Colonic mucosa (tissue), 4 donors: ENCODE data around the gene CAPN9. TPM values are rescaled to one million over a fixed set of nuclear protein-coding genes. Genes with fewer than 3 reads are reported as not detected.

Experiments
- DNase-seq: peaks from one replicate; pipeline ENCODE4 v3.0.0-alpha.2; 2020
- H3K27ac ChIP-seq: fragments of 200-600 bp; one replicate; pipeline ENCODE4 v1.8.0; 2021
- H3K27me3 ChIP-seq: fragments of 200-600 bp; one replicate; pipeline ENCODE4 v1.8.0; 2021
- H3K36me3 ChIP-seq: fragments of 200-600 bp; one replicate; pipeline ENCODE4 v1.8.0; 2021
- H3K4me1 ChIP-seq: fragments of 200-600 bp; one replicate; pipeline ENCODE4 v1.8.0; 2021; ENCODE audit warnings: mild to moderate bottlenecking
- H3K4me3 ChIP-seq: fragments of 200-600 bp; one replicate; pipeline ENCODE4 v1.8.0; 2021
- H3K9ac ChIP-seq, 2 donors: one replicate each; pipeline ENCODE4 v1.7.0; 2013; ENCODE audit warnings: control low read depth in 2 of 2, low read depth in 2 of 2, low read length in 2 of 2
- H3K9me3 ChIP-seq: fragments of 200-600 bp; one replicate; pipeline ENCODE4 v1.8.0; 2021
- CTCF ChIP-seq: fragments of 200-600 bp; IDR thresholded peaks from one replicate; pipeline ENCODE4 v1.8.0; 2022; ENCODE audit warnings: antibody characterized with exemption, mild to moderate bottlenecking
- intact Hi-C: fragments of 100-400 bp; cut with DNase I; formaldehyde crosslinking; loops from one replicate; pipeline ENCODE4 v1.14.1; 2022
- total RNA-seq, 2 donors: library from RNA; stranded (reverse); fragmentation: NEBNext Ultra II Directional in 1 of 2; extraction: Animal tissue kit (Norgen Biotek cat#: 25700) in 1 of 2; gene quantifications; one replicate each; pipeline ENCODE4 v1.2.1, GENCODE V29; 2021
- donor health status: healthy.
- donor health status: DM: no; HTN: no; CAD: no.
- donor health status: DM: no; HTN: no; CAD: no.

The CAPN9 gene
- total RNA-seq, 2 donors from 2014 or later, result 14.3 to 36.3 TPM

- DNase-seq, result peak; percentile 59
- intact Hi-C loops, result loop anchor here (10.0 kb wide), 1 partner anchor 69 kb away; no protein-coding TSS in a partner anchor
- H3K27me3 ChIP-seq, result no peaks in the 10 kb centered on the region
- H3K27ac ChIP-seq, result no peak overlapping the region
- TF ChIP-seq CTCF, result no peak
- H3K36me3 ChIP-seq, result no peaks in the 10 kb centered on the region
- no peak overlapping the region for H3K4me3 ChIP-seq
- peaks cover 3% of the 10 kb centered on the region for H3K4me1 ChIP-seq
- H3K9ac ChIP-seq, result no peak overlapping the region
- no peaks in the 10 kb centered on the region for H3K9me3 ChIP-seq
Observed at GRCh38 chr1:230705289-230706019, 41.7 kb upstream of the CAPN9 start.

GRCh38 chr1:230706020-230706699 lies 41.0 kb upstream of the CAPN9 start:
- Histone ChIP-seq H3K27me3 (no peaks in the 10 kb centered on the region), H3K9ac (no peak overlapping the region), H3K4me1 (peaks cover 3% of the 10 kb centered on the region), H3K9me3 (no peaks in the 10 kb centered on the region), H3K4me3 (no peak overlapping the region), H3K36me3 (no peaks in the 10 kb centered on the region), H3K27ac (no peak overlapping the region)
- TF ChIP-seq CTCF, result no peak
- intact Hi-C loops, result loop anchor here (10.0 kb wide), 1 partner anchor 69 kb away; no protein-coding TSS in a partner anchor
- no peak for DNase-seq

DNA sequence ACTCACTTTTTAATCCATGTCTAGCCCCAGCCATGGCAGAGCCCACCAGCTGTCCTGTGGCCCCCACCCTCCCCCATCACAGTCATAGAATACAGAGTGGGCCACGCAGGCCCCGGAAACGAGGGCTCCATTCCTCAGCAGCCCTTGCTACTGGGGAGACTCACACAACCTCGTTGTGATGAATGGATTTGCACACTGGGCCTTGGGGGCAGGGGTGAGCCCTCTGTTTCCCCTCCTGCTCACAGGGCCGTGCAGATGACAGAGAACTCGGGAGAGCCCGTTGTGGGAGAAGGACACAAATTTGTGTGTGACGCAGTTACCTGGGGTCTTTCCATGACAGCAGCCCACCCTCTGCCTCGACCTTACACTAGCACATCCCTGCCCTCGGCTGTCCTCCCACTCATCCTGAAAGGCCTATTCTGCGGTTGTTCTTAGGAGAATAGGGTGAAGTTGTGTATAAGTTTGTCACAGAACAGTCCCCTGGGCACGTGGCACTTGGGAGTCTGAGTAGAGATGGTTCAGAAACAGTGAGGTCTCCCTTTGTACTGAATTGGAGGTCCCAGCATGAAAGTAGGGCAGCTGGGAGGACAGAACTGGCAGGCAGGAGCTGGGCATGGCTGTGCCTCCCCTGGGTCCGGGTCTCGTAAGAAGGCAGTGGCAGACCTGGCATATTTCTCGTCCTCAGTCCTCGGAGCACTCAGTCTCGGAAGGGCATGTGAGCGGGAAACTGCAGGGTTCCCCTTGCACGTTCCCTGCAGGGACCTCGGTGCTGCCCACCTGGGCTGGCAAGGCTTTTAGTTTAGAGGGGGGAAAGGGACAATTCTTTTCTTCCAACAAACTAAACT lies 40.1 kb upstream of the CAPN9 start:
- Histone ChIP-seq H3K27me3 (no peaks in the 10 kb centered on the region), H3K4me1 (peaks cover 3% of the 10 kb centered on the region), H3K27ac (no peak overlapping the region), H3K4me3 (no peak overlapping the region), H3K9ac (no peak overlapping the region), H3K9me3 (no peaks in the 10 kb centered on the region), H3K36me3 (no peaks in the 10 kb centered on the region)
- no peak for DNase-seq
- intact Hi-C loops, result loop anchor here (10.0 kb wide), 1 partner anchor 68 kb away; no protein-coding TSS in a partner anchor
- TF ChIP-seq CTCF, result no peak

- intact Hi-C loops, result loop anchor here (10.0 kb wide), 1 partner anchor 67 kb away; no protein-coding TSS in a partner anchor
- no peaks in the 10 kb centered on the region for H3K36me3 ChIP-seq
- no peak overlapping the region for H3K9ac ChIP-seq
Observed at GRCh38 chr1:230707732-230708630, 39.2 kb upstream of the CAPN9 start.

More at GRCh38 chr1:230707732-230708630, 39.2 kb upstream of the CAPN9 start:
- no peak overlapping the region for H3K27ac ChIP-seq
- peaks cover 3% of the 10 kb centered on the region for H3K4me1 ChIP-seq
- no peak overlapping the region for H3K4me3 ChIP-seq
- H3K27me3 ChIP-seq, result no peaks in the 10 kb centered on the region
- no peak for DNase-seq
- H3K9me3 ChIP-seq, result no peaks in the 10 kb centered on the region
- TF ChIP-seq CTCF, result no peak
